Embryonic facial prominence (tissue), 1 donor: ENCODE results near the gene OLAH.
"Not testable (repeated sequence)": the region's sequence is repeated elsewhere in the genome, so short reads cannot be mapped to it uniquely, and the experiment has no call there.

Source experiments
- DNase-seq: peaks from one replicate; pipeline ENCODE4 v3.0.0-alpha.2; 2016; ENCODE audit errors: extremely low spot score

The OLAH gene

GRCh38 chr10:15043674-15044073, at the start of gene OLAH:
Gene OLAH, plus strand, starts transcription at chr10:15043943. Its CDS starts 3,346 bp downstream, at chr10:15047289.
- DNase-seq: no peak

DNA sequence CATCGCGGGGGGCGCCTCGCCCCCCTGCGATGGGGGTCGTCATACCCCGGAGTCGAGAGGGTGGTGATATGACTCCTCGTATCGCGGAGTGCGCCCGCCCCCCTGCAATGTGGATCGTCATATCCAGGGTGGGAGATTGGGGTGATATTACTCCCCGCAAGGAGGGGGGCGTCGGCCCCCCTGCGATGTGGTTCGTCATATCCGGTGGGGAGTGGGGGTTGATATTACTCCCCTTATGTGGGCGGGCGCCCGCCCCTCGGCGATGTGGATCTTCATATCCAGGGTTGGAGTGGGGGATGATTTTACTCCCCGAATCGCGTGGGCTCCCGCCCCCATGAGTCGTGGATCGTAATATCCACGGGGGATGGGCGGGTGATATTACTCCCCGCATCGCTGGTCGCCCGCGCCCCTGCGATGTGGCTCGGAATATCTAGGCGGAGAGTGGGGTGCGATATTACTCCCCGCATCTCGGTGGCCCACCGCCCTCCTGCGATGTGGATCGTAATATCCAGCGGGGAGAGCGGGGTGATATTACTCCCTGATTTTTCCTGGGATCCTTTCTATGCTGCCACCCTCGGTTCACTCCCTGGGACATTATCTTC, 47.7 kb upstream of the OLAH start:
- no peak for DNase-seq

GRCh38 chr10:15013530-15013929, 30.2 kb upstream of the OLAH start:
- not testable (repeated sequence) for DNase-seq

- no peak for DNase-seq
Measured at GRCh38 chr10:15015451-15015850, 28.3 kb upstream of the OLAH start.

GRCh38 chr10:15020966-15021365, 22.8 kb upstream of the OLAH start:
- not testable (repeated sequence) for DNase-seq

- DNase-seq: not testable (repeated sequence)
Measured at GRCh38 chr10:15023079-15023478, 20.7 kb upstream of the OLAH start.

DNA sequence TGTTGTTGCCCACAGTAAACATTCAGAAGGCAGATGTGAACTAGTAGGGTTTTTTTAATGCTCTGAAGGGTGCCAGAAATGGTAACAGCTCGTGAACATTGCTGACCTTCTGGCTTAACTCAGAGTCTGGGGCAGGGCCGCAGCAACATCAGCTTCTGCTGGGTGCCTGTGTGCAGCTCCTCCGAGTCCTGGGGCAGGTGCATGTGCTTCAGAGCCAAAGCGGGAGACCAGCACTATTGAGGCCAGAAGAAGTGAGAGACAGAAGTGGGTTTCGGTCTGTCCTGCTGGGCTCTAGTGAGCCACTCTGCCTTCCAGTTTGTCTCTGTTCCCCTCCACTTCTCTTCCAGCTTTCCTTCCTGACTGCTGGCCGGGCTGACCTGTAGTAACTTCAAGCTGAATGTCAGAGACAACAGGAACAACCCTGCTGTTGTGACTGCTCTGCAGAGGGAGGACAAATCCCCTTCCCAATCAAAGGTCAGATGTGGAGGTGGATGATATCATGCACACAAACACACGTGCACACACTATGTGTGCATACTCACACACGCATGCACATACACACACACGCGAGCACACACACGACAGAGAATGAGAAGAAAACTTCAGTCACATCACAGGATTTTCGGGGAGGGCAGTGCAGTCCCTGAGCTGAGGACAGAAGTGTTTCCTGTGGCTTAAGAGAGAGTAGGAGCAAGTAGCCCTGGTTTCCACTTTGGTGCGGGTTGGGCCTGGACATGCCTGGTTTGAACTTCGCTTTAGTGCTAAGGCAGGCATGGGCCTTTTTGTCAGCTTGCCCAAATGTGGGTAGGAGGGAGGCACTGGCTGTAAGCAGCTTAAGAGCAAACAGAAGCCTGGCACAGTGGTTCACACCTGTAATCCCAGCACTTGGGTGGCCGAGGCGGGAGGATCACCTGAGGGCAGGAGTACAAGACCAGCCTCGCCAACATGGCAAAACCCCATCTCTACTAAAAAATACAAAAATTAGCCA, 19.4 kb upstream of the OLAH start:
- DNase-seq: not testable (repeated sequence)

GRCh38 chr10:15025040-15025439, 18.7 kb upstream of the OLAH start:
- DNase-seq: not testable (repeated sequence)

- DNase-seq: no peak
Measured at GRCh38 chr10:15027741-15028140, 16.0 kb upstream of the OLAH start.

- DNase-seq: no peak
Measured at GRCh38 chr10:15035385-15036301, 8.1 kb upstream of the OLAH start.

DNA sequence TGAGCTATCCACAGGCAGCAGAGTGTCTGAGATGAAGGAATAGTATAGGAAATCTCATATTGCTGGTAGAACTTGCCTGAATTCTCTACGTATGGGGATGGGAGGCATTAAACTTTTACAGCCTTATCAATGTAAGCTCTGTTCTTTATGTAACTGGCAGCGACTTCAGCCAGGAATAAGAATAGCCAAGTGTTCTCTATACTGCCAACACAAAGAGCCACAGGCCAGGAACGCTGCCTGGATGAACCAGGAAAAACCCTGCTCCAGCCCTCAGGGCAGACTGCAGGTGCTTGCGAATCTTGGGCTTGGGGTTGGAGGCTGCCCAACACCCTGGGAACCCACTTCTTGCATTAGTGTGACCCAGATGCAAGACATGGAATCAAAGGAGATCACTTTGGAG, 6.1 kb upstream of the OLAH start:
- DNase-seq: no peak

DNA sequence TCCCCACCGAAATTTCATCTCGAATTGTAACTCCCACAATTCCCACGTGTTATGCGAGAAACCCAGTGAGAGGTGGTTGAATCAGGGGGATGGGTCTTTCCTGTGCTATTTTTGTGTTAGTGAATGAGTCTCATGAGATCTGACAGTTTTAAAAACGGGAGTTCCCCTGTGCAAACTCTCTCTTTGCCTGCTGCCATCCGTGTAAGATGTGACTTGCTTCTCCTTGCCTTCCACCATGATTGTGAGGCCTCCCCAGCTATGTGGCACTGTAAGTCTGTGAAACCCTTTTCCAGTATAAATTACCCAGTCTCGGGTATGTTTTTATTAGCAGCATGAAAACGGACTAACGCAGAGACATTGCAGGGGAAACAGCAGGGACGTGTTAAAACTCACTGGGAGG, 5.3 kb upstream of the OLAH start:
- no peak for DNase-seq

- no peak for DNase-seq
Measured at GRCh38 chr10:15045380-15045779, 1.6 kb downstream of the OLAH start.

DNA sequence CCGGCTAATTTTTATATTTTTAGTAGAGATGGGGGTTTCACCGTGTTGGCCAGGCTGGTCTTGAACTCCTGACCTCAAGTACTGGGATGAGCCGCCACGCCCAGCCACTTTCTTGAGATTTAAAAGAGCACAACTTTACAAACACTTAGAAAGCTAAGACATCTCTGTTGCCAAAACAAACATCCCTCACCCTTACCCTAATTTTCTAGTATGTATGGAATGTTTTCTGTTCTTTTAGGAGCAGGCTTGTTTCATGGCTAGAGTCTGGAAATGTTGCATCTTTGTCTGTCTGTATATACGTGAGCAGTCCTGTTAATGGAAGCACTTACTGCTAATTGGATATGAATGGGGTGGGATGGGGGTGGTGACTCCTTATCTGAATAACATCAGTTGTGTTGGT, 2.9 kb downstream of the OLAH start:
- no peak for DNase-seq

DNA sequence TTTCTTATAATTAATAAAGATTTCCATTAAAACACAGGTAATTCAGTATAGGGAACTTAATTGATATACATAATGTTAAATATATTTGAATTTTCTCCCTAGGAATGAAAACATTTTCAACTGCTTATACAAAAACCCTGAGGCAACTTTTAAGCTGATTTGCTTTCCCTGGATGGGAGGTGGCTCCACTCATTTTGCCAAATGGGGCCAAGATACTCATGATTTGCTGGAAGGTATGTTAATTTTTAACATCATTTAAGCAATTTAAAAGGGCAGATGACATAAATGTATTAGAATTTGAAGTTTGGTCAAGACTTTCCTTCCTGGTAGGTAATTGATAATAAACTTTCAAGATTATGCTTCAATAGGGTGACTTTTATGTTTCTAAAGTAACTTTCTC, 5.8 kb downstream of the OLAH start:
- DNase-seq: no peak

GRCh38 chr10:15052121-15052520, 8.4 kb downstream of the OLAH start:
- DNase-seq: no peak

GRCh38 chr10:15053061-15053460, 9.3 kb downstream of the OLAH start:
- DNase-seq: no peak

GRCh38 chr10:15058689-15059088, 14.9 kb downstream of the OLAH start:
- DNase-seq: no peak

DNA sequence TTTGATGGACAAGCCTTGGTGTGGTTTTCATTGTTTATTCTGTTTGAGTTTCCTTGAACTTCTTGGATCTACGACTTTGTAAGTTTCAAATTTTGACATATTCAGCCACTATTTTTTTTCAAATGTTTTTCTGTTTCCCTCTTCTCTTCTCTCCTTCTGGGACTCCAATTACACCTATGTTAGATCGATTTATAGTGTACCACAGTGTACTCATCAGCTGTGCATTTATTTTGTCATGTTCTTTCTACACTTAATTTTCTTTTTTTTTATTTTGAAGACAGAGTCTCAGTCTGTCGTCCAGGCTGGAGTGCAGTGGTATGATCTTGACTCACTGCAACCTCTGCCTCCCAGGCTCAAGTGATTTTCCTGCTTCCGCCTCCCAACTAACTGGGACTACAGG, 16.2 kb downstream of the OLAH start:
- no peak for DNase-seq

DNA sequence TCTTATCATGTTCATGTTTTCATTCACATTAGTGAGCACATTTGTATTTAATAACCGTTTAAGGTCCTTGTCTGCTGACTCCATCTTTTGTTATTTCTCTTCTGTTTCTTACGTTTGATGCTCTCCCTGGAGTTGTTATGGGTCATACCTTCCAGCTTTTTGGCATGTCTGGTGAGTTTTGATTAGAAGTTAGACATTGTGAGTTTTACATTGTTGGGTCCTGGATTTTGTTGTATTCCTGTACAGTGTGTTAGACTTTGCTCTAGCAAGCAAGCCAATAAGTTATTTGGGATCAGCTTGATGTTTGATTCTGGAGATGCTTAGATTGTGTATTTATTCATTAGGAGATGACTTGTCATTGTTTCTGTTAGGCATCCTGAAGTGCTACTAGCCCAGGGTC, 16.9 kb downstream of the OLAH start:
- no peak for DNase-seq

DNA sequence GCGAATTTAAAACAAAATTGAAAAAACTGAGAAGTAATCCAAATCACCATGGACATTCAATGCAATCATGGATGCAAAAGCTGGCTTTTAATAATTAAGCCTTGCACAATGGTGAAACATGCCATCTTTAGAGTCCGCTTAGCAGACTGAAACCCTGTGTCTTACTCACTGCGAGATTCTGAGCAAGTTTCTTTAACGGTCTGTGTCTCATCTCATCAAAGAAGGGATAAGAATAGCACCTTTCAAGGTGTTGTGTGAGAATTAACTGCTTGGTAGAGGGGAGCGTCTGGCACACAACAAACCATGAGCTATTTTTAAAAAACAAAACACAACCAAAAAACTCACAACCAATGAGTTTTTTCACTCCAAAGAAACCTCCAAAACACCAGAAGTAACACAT, 23.4 kb downstream of the OLAH start:
- no peak for DNase-seq

DNA sequence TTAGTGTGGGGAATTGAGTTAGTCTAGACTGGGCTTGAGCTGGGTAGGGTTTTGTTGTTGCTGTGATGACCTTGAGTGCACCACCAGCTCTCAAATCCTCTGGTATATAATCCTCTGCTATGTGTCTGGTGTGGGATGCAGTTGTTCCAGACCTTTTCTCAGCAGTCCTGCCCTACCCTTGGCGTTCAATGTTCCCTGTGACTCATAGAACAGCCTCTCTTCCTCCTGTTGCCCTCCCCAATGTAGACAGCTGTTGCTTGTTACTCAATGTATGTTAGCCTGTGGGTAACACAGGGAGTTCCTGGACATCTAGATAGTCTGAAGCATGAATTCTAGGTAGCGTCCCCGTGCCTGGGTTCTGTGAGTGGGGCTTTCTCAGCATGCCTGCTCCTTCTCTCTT, 25.1 kb downstream of the OLAH start:
- no peak for DNase-seq
